GM21619 (cell line): ENCODE results near the gene BHMT2.

Experiments
- ATAC-seq: cut with Tn5 transposase; IDR thresholded peaks from one replicate; pipeline ENCODE4 v1.9.1; 2021; ENCODE audit not compliant: unreplicated experiment

BHMT2 gene

GRCh38 chr5:79119486-79119885 lies 49.9 kb downstream of the BHMT2 start:
- ATAC-seq, result no peak

- ATAC-seq, result no peak
Observed at GRCh38 chr5:79120221-79120620, 50.7 kb downstream of the BHMT2 start.

- no peak for ATAC-seq
Observed at GRCh38 chr5:79122973-79123372, 53.4 kb downstream of the BHMT2 start.

GRCh38 chr5:79124607-79125006 lies 55.0 kb downstream of the BHMT2 start:
- no peak for ATAC-seq

GRCh38 chr5:79130781-79131180 lies 61.2 kb downstream of the BHMT2 start:
- ATAC-seq, result no peak

GRCh38 chr5:79133121-79133656 lies 63.6 kb downstream of the BHMT2 start:
- no peak for ATAC-seq

GRCh38 chr5:79133657-79134451 lies 64.3 kb downstream of the BHMT2 start:
- ATAC-seq, result no peak

GRCh38 chr5:79135790-79136553 lies 66.4 kb downstream of the BHMT2 start:
- peak; percentile 46 for ATAC-seq

GRCh38 chr5:79136618-79137017 lies 67.1 kb downstream of the BHMT2 start:
- ATAC-seq, result no peak
